Measurements from ENCODE around the gene SPSB3. TPM values are rescaled to one million over a fixed set of nuclear protein-coding genes. Genes with fewer than 3 reads are reported as not detected.

The SPSB3 gene
- total and polyA plus RNA-seq, 9 of the 15 experiments (the other 6 are each of a cell fraction or from before 2014, with no cell fraction given), result 0.39 to 37.4 (median 7.1) TPM

GRCh38 chr16:1818873-1819525 is 36.6 kb upstream of the SPSB3 start:
- H3K9me1 ChIP-seq (ENCODE audit: control insufficient read depth, insufficient read depth, low read length), result no peaks in the 10 kb centered on the region
- no peak for ATAC-seq
- H3K4me1 ChIP-seq (replicated peaks in 1 of 2; ENCODE audit: control insufficient read depth in 2 of 2, insufficient read depth in 2 of 2, low read length in 2 of 2), result peaks cover 0 to 49% of the 10 kb centered on the region in 2 experiments; a peak in 2 of 5 replicates
- WGBS (ENCODE audit: insufficient coverage, low coverage, missing lambda C conversion rate), result 81% methylated on average over 29 of the region's 35 CpGs
- no peak for DNase-seq (ENCODE audit: extremely low read depth in 1 of 4, low spot score in 3 of 4)
- in situ Hi-C loops (cut with MboI) (no loop called here), intact Hi-C loops (cut with micrococcal nuclease) (no loop called here)
- no peaks in the 10 kb centered on the region for H3K79me2 ChIP-seq (ENCODE audit: control insufficient read depth, insufficient read depth, low read length)
- peaks cover 3% of the 10 kb centered on the region; the same call in 1 of the 3 replicates for H3K36me3 ChIP-seq (ENCODE audit: control insufficient read depth, insufficient read depth, low read length)
- H3K4me2 ChIP-seq (ENCODE audit: insufficient read depth, low read length), result no peak overlapping the region
- ChIA-PET CTCF (ENCODE audit: low intra/inter-chr PET ratio) (no interaction called here), POLR2A (no interaction called here)
- no peak overlapping the region for H2AFZ ChIP-seq (ENCODE audit: low read depth, low read length)
- H3K4me3 ChIP-seq, result no peak overlapping the region
- no peak for TF ChIP-seq ADNP (tag; IDR thresholded peaks at IDR 0.05)
- TF ChIP-seq POLR2G (IDR thresholded peaks at IDR 0.05; ENCODE audit: low read depth, low read length), result peak; percentile 23; the same call in 1 of the 2 replicates
- no peak for TF ChIP-seq NR2C1 (IDR thresholded peaks at IDR 0.05)
- TF ChIP-seq NR2C1 (tag; IDR thresholded peaks at IDR 0.05), result no peak
- no peak for TF ChIP-seq IFI16 (CRISPR knock-in tag; IDR thresholded peaks at IDR 0.05)
- no peak for FAIRE-seq
- H4K20me1 ChIP-seq (replicated peaks; ENCODE audit: control insufficient read depth, insufficient read depth, low read length), result no peaks in the 10 kb centered on the region
- H3K9ac ChIP-seq (ENCODE audit: insufficient read depth in 1 of 2, low read depth in 2 of 2, low read length in 2 of 2), result peak overlapping the region in 1 of 2 experiments; percentile 13; a peak in 1 of 4 replicates
- no peak overlapping the region for H3K27ac ChIP-seq (ENCODE audit: extremely low read depth, low read depth, low read length)
- H3K9me3 ChIP-seq (replicated peaks; ENCODE audit: control insufficient read depth, insufficient read depth, low read depth, low read length), result no peaks in the 10 kb centered on the region
- BruUV-seq (replicated peaks), result no TSS peak
- no peaks in the 10 kb centered on the region for H3K27me3 ChIP-seq (ENCODE audit: control insufficient read depth in 2 of 2, insufficient read depth in 2 of 2, low read length in 2 of 2)

Measured in K562 (cell line).